ACHN (cell line): ENCODE results near the gene SLC35E4.
"Not testable (repeated sequence)": the region's sequence is repeated elsewhere in the genome, so short reads cannot be mapped to it uniquely, and the experiment has no call there.

ENCODE experiments used
- DNase-seq: peaks from one replicate; pipeline ENCODE4 v3.0.0-alpha.2; 2015
- in situ Hi-C: cut with HindIII; loops from 2 replicates; pipeline ENCODE4 v1.10.0; 2017; ENCODE audit warnings: low sequenced_read_pairs, low pct_ligation_motif_present, low pct_unique_long_range_greater_than_20kb

Gene SLC35E4

GRCh38 chr22:30675436-30675835 lies 39.9 kb downstream of the SLC35E4 start:
- DNase-seq, result no peak
- in situ Hi-C loops, result no loop called here

GRCh38 chr22:30676565-30676964 lies 41.0 kb downstream of the SLC35E4 start:
- in situ Hi-C loops, DNase-seq: not testable (repeated sequence)

- DNase-seq, in situ Hi-C loops: not testable (repeated sequence)
Observed at GRCh38 chr22:30679895-30680690, 44.5 kb downstream of the SLC35E4 start.

GRCh38 chr22:30680991-30681770 lies 45.6 kb downstream of the SLC35E4 start:
- in situ Hi-C loops, result no loop called here
- no peak for DNase-seq

- in situ Hi-C loops, result no loop called here
- no peak for DNase-seq
Observed at GRCh38 chr22:30681831-30682230, 46.2 kb downstream of the SLC35E4 start.

GRCh38 chr22:30685178-30685577 lies 49.6 kb downstream of the SLC35E4 start:
- in situ Hi-C loops, result no loop called here
- DNase-seq, result no peak

GRCh38 chr22:30687358-30687757 lies 51.8 kb downstream of the SLC35E4 start:
- no peak for DNase-seq
- in situ Hi-C loops, result no loop called here

GRCh38 chr22:30689622-30690021 lies 54.0 kb downstream of the SLC35E4 start:
- in situ Hi-C loops, result no loop called here

GRCh38 chr22:30691204-30691603 lies 55.6 kb downstream of the SLC35E4 start:
- DNase-seq, result no peak
- in situ Hi-C loops, result no loop called here

More at GRCh38 chr22:30689622-30690021, 54.0 kb downstream of the SLC35E4 start:
- DNase-seq, result no peak

- in situ Hi-C loops, result no loop called here
- peak; percentile 14 for DNase-seq
Observed at GRCh38 chr22:30694171-30694639, 58.6 kb downstream of the SLC35E4 start.

GRCh38 chr22:30694640-30695350 lies 59.2 kb downstream of the SLC35E4 start, which contains the start of gene OSBP2:
Gene OSBP2 (plus strand): TSS chr22:30694874. CDS start chr22:30694910, 36 bp downstream.
- in situ Hi-C loops, result no loop called here
- DNase-seq, result peak; percentile 2

- in situ Hi-C loops, result no loop called here
- no peak for DNase-seq
Observed at GRCh38 chr22:30695351-30695851, 59.8 kb downstream of the SLC35E4 start.

GRCh38 chr22:30695871-30696655 lies 60.5 kb downstream of the SLC35E4 start:
- DNase-seq, result no peak
- in situ Hi-C loops, result no loop called here
